C4-2B (cell line): ENCODE results near the gene ADAT2.

Experiments
- H3K27ac ChIP-seq: fragments of 450-650 bp; 2 replicates; pipeline ENCODE4 v1.5.1; 2017
- CTCF ChIP-seq: fragments of 450-650 bp; conservative IDR thresholded peaks from 2 replicates; pipeline ENCODE4 v1.5.1; 2017; ENCODE audit warnings: mild to moderate bottlenecking
- ZFX ChIP-seq: fragments of 450-650 bp; IDR thresholded peaks from 2 replicates; pipeline ENCODE4 v1.6.1; 2017

The ADAT2 gene

GRCh38 chr6:143432588-143432987 is 17.9 kb downstream of the ADAT2 start:
- no peak overlapping the region for H3K27ac ChIP-seq

GRCh38 chr6:143431226-143431625 is 19.3 kb downstream of the ADAT2 start:
- H3K27ac ChIP-seq: no peak overlapping the region
- TF ChIP-seq CTCF (no peak), ZFX (no peak)

More at GRCh38 chr6:143432588-143432987, 17.9 kb downstream of the ADAT2 start:
- no peak for TF ChIP-seq CTCF
- no peak for TF ChIP-seq ZFX

- no peak overlapping the region for H3K27ac ChIP-seq
Measured at GRCh38 chr6:143429970-143430369, 20.5 kb downstream of the ADAT2 start.

GRCh38 chr6:143427109-143427817 is 23.2 kb downstream of the ADAT2 start:
- no peak overlapping the region for H3K27ac ChIP-seq

More at GRCh38 chr6:143429970-143430369, 20.5 kb downstream of the ADAT2 start:
- TF ChIP-seq CTCF (no peak), ZFX (no peak)

GRCh38 chr6:143426026-143426425 is 24.5 kb downstream of the ADAT2 start:
- no peak overlapping the region for H3K27ac ChIP-seq
- TF ChIP-seq CTCF (no peak), ZFX (no peak)

More at GRCh38 chr6:143427109-143427817, 23.2 kb downstream of the ADAT2 start:
- no peak for TF ChIP-seq ZFX
- TF ChIP-seq CTCF: peak; percentile 88

GRCh38 chr6:143419526-143419925 is 31.0 kb downstream of the ADAT2 start:
- TF ChIP-seq CTCF (no peak), ZFX (no peak)
- H3K27ac ChIP-seq: no peak overlapping the region

- TF ChIP-seq CTCF (no peak), ZFX (no peak)
- H3K27ac ChIP-seq: no peak overlapping the region
Measured at GRCh38 chr6:143414769-143415168, 35.7 kb downstream of the ADAT2 start.
